Stimulated activated CD8-positive, alpha-beta memory T cell treated with anti-CD3 and anti-CD28 coated beads, Interleukin-2, amount 100 ng/mL, for 1 hour (primary cell): ENCODE results near the gene LRRTM4.
"Not testable (repeated sequence)": the region's sequence is repeated elsewhere in the genome, so short reads cannot be mapped to it uniquely, and the experiment has no call there.

Experiments
- DNase-seq, 2 donors: peaks; one replicate each; pipeline ENCODE4 v3.0.0-alpha.2; 2020; ENCODE audit warnings: low read depth in 2 of 2

LRRTM4 gene

DNA sequence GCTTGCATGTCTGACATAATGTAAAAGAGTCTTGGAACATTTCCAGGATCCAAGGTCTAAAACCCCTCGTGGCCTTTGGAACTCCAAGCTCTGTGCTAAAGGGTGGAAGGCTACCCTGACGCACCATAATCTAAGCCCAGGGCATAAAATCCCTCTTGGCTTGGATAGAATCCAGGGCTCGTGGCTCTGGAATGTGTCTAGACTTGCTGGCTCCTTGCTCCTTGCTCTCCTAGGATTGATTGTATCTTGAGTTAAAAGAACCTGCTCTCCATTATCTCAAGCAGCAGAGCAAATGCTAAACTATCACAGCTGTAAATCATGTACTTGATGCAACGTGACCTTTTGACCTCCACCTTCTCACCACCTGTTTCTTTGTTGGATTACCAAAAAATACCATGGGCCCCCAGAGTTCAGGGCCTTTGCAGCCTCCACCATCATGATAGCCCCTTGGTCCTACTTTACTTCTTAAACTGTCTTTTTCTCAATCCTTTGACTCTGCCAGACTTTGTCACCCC is 346.9 kb downstream of the LRRTM4 start:
- not testable (repeated sequence) for DNase-seq

- DNase-seq: no peak
These were observed 352.8 kb downstream of the LRRTM4 start for GRCh38 chr2:77169426-77169825.

- not testable (repeated sequence) for DNase-seq
These were observed 358.2 kb downstream of the LRRTM4 start for GRCh38 chr2:77164021-77164420.

- DNase-seq: no peak
These were observed 361.2 kb downstream of the LRRTM4 start for GRCh38 chr2:77161009-77161408.

- DNase-seq: no peak
These were observed 365.6 kb downstream of the LRRTM4 start for GRCh38 chr2:77156599-77156998.

GRCh38 chr2:77155511-77155910 is 366.7 kb downstream of the LRRTM4 start:
- no peak for DNase-seq

DNA sequence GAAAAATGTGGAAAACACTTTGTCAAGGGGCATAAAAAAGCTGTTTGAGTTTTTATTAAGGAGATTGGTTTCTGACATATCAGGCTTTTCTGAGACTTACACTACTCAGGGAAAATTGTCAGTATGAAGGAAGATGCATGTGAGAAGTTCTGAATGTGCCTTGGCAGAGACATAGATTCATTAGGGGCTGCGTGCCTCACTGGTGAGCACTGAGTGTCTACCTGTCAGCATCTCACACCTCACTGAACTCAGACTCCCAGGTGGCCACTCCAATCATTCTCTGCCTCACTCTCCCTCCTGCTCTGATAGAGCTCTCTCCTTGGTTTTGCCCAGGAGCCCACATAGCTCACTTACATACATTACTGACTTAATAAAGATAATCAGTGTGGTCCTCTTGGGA is 372.6 kb downstream of the LRRTM4 start:
- no peak for DNase-seq

DNA sequence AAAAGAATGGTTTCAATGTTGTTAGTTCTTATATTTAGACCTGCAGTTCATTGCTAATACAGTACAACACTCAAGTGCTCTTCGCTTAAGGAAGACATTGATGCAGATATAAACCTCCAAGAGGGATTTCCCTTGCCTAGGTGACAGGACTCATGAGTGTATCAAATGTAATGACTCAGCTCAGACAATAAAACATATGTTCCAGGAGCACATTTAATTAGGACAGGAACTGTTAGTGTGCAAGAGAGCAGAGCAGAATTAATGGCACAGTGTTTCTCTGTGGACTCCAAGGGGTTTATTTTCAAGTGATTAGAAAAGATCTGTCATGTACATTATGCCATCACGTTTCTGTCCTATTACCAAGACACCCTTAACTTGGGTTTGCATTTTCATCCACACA is 375.0 kb downstream of the LRRTM4 start:
- no peak for DNase-seq

GRCh38 chr2:77144772-77145171 is 377.4 kb downstream of the LRRTM4 start:
- DNase-seq: no peak

DNA sequence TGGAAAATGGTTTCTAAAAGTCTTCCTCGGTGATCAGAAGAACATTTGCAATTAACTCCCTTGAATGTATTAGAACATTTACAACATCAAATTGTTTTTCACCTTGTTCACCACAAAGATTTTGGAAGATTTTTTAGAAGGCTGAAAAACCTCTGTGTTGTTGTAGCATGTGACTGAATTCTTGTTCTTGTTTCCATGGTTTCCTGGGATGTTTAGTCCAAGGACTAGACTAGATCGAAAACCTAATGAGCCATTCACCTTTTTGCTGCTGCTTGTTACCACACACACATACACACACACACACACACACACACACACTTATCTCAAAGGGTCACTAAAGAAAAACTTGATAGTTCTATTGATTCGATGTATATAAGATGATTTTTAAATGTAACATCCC is 380.0 kb downstream of the LRRTM4 start:
- no peak for DNase-seq

DNA sequence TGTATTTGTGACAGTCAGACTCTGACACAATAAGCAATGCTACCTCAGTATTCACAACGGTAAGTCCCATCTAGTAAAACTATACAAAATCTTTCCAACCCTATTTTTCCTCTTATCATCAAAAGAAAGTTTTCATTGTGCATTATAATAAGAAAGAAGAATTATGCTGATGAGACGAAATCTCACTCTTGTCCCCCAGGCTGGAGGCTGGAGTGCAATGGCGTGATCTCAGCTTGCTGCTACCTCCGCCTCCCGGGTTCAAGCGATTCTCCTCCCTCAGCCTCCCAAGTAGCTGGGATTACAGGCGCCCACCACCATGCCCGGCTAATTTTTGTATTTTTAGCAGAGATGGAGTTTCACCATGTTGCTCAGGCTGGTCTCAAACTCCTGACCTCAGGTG is 393.7 kb downstream of the LRRTM4 start:
- not testable (repeated sequence) for DNase-seq

GRCh38 chr2:77127345-77127744 is 394.8 kb downstream of the LRRTM4 start:
- DNase-seq: no peak

DNA sequence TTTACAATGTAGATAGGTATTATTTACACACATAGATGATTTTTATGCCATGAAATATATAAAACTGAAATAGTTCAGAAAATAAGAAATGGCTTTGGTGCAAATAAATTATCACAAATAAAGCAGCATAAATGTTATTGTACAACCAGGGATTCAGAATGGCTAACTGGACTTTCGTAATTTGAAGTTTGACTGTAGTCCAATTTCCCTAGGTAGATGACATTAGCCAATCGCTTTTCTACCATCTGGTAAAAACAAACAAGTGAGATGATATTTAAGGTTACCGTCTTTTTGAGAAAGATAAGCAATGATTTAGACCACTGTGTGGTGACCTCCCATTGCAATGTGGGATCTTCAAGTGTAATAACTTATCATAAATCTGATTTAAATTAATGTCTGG is 400.7 kb downstream of the LRRTM4 start:
- no peak for DNase-seq

DNA sequence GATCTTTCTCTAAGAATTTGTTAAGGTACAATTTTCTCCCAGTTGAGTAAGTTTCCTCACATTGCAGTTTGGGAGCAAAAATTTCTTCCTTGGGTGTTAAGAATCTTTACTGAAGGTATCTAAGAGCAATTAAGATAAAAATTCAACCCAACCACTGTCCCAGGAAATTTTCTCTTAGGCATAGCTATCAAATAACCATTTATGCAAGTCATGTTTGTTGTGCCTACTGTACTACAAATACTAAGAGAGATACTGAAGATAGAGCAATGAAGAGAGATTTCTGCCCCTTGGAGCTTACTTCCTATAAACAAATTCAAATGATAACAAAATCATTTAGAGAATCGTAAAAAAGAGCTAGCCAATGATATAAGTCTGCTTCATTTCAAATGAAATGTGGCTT is 402.8 kb downstream of the LRRTM4 start:
- no peak for DNase-seq

GRCh38 chr2:77108915-77109314 is 413.3 kb downstream of the LRRTM4 start:
- DNase-seq: no peak

- no peak for DNase-seq
These were observed 417.2 kb downstream of the LRRTM4 start for GRCh38 chr2:77105008-77105407.

DNA sequence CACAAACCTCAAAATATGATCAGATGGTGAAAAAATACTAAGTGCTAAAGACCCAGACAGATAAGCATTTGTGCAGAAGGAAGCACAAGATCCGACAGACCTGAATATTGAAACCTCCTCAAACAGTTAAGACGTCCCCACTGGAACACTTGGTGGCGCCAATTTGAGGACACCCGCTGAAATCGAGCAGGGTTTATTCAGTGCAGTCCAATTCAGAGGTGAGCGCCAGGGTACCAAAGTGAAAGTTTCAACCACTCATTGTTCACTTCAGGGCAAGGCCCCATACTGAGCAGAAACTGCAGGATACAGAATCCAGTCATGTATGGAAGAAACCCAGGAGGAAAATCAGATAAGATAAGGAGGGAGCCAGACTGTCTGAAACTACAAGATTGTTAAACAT is 417.6 kb downstream of the LRRTM4 start:
- DNase-seq: no peak

GRCh38 chr2:77102927-77103326 is 419.2 kb downstream of the LRRTM4 start:
- DNase-seq: no peak

GRCh38 chr2:77101796-77102452 is 420.3 kb downstream of the LRRTM4 start:
- no peak for DNase-seq

GRCh38 chr2:77099961-77100360 is 422.2 kb downstream of the LRRTM4 start:
- DNase-seq: no peak

GRCh38 chr2:77095525-77095924 is 426.7 kb downstream of the LRRTM4 start:
- not testable (repeated sequence) for DNase-seq

DNA sequence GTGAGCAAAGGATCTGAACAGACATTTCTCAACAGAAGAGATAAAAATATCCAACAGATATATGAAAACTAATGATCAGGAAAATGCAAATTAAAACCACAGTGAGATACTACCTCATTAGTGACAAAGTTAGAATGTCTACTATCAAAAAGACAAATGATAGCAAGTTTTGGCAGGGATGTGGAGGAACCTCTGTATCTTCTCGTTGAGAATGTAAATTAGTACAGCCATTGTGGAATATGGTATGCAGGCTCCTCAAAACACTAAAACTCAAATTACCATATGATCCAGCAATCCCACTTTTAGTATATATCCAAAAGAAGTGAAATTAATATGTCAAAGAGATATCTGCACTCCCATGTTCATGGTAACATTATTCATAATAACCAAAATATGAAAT is 427.1 kb downstream of the LRRTM4 start:
- no peak for DNase-seq

DNA sequence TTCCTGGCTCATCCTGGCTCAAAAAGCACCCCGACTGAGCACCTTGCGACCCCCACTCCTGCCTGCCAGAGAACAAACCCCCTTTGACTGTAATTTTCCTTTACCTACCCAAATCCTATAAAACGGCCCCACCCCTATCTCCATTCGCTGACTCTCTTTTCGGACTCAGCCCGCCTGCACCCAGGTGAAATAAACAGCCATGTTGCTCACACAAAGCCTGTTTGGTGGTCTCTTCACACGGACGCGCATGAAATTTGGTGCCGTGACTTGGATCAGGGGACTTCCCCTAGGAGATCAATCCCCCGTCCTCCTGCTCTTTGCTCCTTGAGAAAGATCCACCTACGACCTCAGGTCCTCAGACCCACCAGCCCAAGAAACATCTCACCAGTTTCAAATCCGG is 433.8 kb downstream of the LRRTM4 start:
- DNase-seq: not testable (repeated sequence)

GRCh38 chr2:77087987-77088414 is 434.2 kb downstream of the LRRTM4 start:
- no peak for DNase-seq
